ENCODE results near the gene CFAP61.

Gene CFAP61

DNA sequence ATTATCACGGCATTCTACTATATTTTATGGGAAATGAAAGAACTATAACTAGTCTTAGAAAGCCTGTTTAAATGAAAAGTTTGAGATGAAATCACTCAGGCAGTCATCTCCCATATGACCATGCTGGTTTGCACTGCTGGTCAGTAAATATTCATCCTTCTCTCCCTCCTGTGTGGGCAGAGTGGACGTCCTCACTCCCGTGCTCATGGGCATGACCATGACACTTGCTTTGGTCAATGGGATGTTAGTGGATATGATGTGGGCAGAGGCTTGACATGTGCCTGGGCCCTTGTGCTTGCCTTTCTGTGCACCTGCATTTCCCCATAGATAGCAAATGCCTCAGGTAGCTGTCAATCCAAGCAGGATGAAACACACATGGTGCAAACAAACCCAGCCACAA is 222.5 kb downstream of the CFAP61 start:
- Histone ChIP-seq H3K4me1 (peaks cover 5% of the 10 kb centered on the region), H3K4me3 (ENCODE audit: low read depth, low read length) (no peak overlapping the region), H3K27me3 (no peaks in the 10 kb centered on the region), H3K9me3 (no peaks in the 10 kb centered on the region), H3K36me3 (no peaks in the 10 kb centered on the region)
- TF ChIP-seq, protein P1, sequence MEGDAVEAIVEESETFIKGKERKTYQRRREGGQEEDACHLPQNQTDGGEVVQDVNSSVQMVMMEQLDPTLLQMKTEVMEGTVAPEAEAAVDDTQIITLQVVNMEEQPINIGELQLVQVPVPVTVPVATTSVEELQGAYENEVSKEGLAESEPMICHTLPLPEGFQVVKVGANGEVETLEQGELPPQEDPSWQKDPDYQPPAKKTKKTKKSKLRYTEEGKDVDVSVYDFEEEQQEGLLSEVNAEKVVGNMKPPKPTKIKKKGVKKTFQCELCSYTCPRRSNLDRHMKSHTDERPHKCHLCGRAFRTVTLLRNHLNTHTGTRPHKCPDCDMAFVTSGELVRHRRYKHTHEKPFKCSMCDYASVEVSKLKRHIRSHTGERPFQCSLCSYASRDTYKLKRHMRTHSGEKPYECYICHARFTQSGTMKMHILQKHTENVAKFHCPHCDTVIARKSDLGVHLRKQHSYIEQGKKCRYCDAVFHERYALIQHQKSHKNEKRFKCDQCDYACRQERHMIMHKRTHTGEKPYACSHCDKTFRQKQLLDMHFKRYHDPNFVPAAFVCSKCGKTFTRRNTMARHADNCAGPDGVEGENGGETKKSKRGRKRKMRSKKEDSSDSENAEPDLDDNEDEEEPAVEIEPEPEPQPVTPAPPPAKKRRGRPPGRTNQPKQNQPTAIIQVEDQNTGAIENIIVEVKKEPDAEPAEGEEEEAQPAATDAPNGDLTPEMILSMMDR (IDR thresholded peaks at IDR 0.05; ENCODE audit: low read depth, low read length) = no peak
- no peak for DNase-seq

DNA sequence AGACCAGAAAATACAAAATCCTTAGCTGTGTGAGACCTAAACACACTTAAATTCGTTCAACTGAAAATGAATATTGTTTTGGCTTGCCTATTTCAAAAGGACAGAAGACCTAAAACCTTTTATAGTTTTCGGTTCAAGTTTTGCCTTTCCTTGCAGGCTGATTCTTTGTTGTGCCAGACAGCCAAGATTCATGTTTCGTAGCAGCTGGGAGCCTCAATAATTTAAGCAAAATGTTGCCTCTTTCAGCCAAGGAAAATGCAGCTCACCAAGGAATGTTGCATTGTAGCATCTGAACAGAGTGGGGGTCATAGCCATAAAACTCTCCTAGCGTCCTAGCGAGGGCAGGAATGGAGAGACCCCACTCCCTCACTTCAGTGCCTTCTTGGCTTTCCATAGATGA is 223.3 kb downstream of the CFAP61 start:
- Histone ChIP-seq H3K4me3 (ENCODE audit: low read depth, low read length) (no peak overlapping the region), H3K9me3 (no peaks in the 10 kb centered on the region), H3K36me3 (no peaks in the 10 kb centered on the region), H3K27me3 (no peaks in the 10 kb centered on the region), H3K4me1 (peaks cover 5% of the 10 kb centered on the region)
- TF ChIP-seq, protein P1 (IDR thresholded peaks at IDR 0.05; ENCODE audit: low read depth, low read length) = no peak
- no peak for DNase-seq

DNA sequence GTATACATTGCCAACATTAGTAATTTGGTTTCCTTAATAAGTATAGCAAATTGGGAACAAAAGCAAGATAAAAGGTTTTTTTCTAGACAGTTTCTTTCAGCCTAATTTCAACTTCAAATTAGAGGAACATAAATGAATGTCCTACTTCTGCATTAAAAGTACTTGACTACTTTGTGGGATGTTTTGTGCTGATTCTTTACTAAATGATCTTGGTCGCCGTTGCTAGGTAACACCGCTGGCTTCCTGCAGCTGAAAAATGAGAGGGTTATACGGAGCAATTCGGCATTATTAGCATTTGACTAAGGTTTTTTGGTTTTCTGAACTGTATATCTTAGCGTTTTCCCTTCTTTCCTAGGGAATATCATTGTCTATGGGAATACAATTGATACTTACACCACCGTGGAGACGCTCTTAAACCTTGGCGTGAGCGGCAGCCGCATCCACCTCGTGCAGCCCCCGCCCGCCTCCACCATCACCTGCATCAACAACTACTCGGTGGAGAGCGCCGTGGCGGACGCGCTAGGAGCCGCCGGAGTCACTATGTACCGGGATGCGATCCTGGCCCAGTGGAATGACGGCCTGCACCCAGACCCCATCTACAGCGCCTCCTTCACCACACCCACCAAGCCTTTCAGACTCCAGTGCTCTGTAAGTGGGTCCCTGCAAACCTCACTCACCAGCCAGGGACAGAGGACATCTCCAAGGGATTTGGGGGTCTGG is 224.6 kb downstream of the CFAP61 start:
- no peaks in the 10 kb centered on the region for H3K36me3 ChIP-seq

DNA sequence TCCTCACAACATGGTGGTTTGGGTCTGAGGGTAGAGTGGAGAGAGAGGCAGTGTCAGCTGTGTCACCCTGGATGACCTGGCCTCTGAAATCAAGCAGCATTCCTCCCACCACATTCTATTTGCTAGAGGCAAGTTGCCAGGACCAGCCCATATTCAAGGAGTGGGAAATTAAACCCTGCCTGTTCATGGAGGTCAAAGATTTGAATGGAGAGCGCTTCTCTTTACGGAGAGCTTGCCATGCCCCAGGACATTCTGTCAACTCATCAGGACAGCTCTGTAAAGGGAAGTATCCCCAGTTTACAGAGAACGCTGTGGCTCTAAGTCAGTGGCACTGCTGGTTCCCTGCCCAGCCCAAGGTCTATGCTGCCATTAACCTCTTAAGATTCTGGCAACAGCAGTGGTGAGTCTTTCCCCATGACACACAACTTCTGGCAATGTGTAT is 225.6 kb downstream of the CFAP61 start:
- Histone ChIP-seq H3K36me3 (no peaks in the 10 kb centered on the region), H3K27me3 (no peaks in the 10 kb centered on the region), H3K4me3 (ENCODE audit: low read depth, low read length) (no peak overlapping the region), H3K9me3 (no peaks in the 10 kb centered on the region), H3K4me1 (peaks cover 5% of the 10 kb centered on the region)
- DNase-seq = no peak
- TF ChIP-seq, protein P1 (IDR thresholded peaks at IDR 0.05; ENCODE audit: low read depth, low read length) = no peak

More for the DNA sequence above, 224.6 kb downstream of the CFAP61 start:
- Histone ChIP-seq H3K4me1 (peaks cover 5% of the 10 kb centered on the region), H3K4me3 (ENCODE audit: low read depth, low read length) (no peak overlapping the region), H3K9me3 (no peaks in the 10 kb centered on the region), H3K27me3 (no peaks in the 10 kb centered on the region)
- TF ChIP-seq, protein P1 (IDR thresholded peaks at IDR 0.05; ENCODE audit: low read depth, low read length) = no peak
- DNase-seq = no peak

DNA sequence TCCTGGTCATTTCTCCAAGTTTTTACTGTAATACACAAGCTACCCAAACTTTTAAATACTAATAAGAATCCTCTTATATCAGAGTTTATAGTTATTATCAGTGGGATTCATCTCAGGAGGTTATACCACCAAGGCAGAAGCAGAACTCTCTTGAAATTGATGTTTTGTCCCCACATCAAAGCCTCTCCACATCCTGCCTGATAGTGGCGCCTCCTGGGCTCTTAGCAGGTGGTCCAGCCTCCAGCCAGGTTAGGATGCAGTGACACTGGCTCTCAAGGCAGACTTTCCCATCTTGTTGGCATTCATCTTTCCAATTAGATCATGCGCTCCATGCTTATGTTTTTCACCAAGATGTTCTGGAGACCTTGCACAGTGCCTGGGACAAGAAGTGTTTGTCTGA is 233.7 kb downstream of the CFAP61 start:
- Histone ChIP-seq H3K4me1 (no peaks in the 10 kb centered on the region), H3K4me3 (ENCODE audit: low read depth, low read length) (no peak overlapping the region), H3K9me3 (no peaks in the 10 kb centered on the region), H3K36me3 (no peaks in the 10 kb centered on the region), H3K27me3 (peaks cover 3% of the 10 kb centered on the region; the same call in 1 of the 2 replicates)
- TF ChIP-seq, protein P1 (IDR thresholded peaks at IDR 0.05; ENCODE audit: low read depth, low read length) = no peak
- DNase-seq = no peak

DNA sequence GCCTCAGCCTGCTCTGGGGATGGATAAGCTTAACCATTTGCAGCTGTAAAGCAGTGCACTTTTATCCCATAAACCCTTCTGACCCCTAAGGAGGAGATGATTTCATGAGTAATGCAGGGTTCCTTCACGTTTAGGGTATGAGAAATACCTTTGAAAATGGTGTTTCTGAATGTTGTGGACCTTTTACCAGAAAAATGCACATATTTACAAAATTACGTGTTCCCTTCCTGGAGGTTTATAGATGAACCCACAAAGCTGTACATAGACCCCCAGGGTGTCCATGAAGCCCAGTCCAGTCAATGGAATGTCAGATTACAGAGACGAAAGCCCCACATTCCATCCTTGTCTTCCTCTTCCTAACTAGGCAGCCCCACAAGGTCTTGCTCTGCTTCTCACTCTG is 237.0 kb downstream of the CFAP61 start:
- TF ChIP-seq, protein P1 (IDR thresholded peaks at IDR 0.05; ENCODE audit: low read depth, low read length) = no peak
- H3K4me1 ChIP-seq = no peaks in the 10 kb centered on the region
- no peak overlapping the region for H3K4me3 ChIP-seq (ENCODE audit: low read depth, low read length)
- no peaks in the 10 kb centered on the region for H3K27me3 ChIP-seq
- DNase-seq = no peak
- no peaks in the 10 kb centered on the region for H3K36me3 ChIP-seq
- H3K9me3 ChIP-seq = no peaks in the 10 kb centered on the region
